H1 (cell line): ENCODE measurements around the gene ZDHHC23. TPM values are rescaled to one million over a fixed set of nuclear protein-coding genes. Genes with fewer than 3 reads are reported as not detected.

ENCODE experiments used
- CHD7 ChIP-seq: fragments of 300-600 bp; sonication (generic); IDR thresholded peaks from 2 replicates; pipeline ENCODE4 v1.7.1; 2012; ENCODE audit warnings: low read length, moderate library complexity, mild to moderate bottlenecking, inconsistent platforms; ENCODE audit not compliant: insufficient replicate concordance
- JUN ChIP-seq: IDR thresholded peaks from 2 replicates; pipeline ENCODE4 v1.6.1; 2011; ENCODE audit warnings: low read depth, mild to moderate bottlenecking, improper control_type of control experiment, low read length
- KDM4A ChIP-seq: IDR thresholded peaks from one replicate; pipeline ENCODE4 v1.7.1; 2012; ENCODE audit warnings: low read depth, mild to moderate bottlenecking, moderate library complexity, low read length, inconsistent platforms; ENCODE audit not compliant: severe bottlenecking
- RAD21 ChIP-seq, 2 experiments: IDR thresholded peaks in 1 of 2; conservative IDR thresholded peaks in 1 of 2; 2 replicates each; pipeline ENCODE4 v1.6.1; 2011; ENCODE audit warnings: low read depth in 2 of 2, low read length in 2 of 2, improper control_type of control experiment in 1 of 2, inconsistent platforms in 1 of 2, mild to moderate bottlenecking in 1 of 2, moderate library complexity in 1 of 2
- polyA plus RNA-seq, 7 experiments: library from polyadenylated mRNA; depleted of rRNA in 3 of 7; stranded (reverse) in 5 of 7; unstranded in 2 of 7; fragments of >200 nt in 5 of 7; fragments of 200-250 nt in 2 of 7; gene quantifications; 1 replicate in 5 of 7; 2 replicates in 1 of 7; 4 replicates in 1 of 7; pipeline versions ENCODE4 v1.2.1 to v1.2.3, GENCODE V29; 2011 to 2013; ENCODE audit warnings: missing spikeins in 2 of 7, mixed read lengths in 2 of 7
- total RNA-seq: library from RNA; stranded (reverse); fragmentation: NEBNext Ultra II Directional; extraction: Animal tissue kit (Norgen Biotek cat#: 25700); gene quantifications from 2 replicates; pipeline ENCODE4 v1.2.1, GENCODE V29; 2021

ZDHHC23 gene
- total and polyA plus RNA-seq, 2 of the 8 experiments (the other 6 are each of a cell fraction or from before 2014, with no cell fraction given) = 6.2 to 15.7 TPM

GRCh38 chr3:113983544-113983943 lies 35.7 kb downstream of the ZDHHC23 start (continued):
- TF ChIP-seq CHD7 (no peak), JUN (no peak), KDM4A (no peak), RAD21 (IDR thresholded peaks at IDR 0.05 in 1 of 2, conservative IDR thresholded peaks at IDR 0.05 in 1 of 2; ENCODE audit: low read depth in 2 of 2, low read length in 2 of 2) (no peak)
